Immature natural killer cell (primary cell): ENCODE data around the gene UPK3BL2. TPM values are rescaled to one million over a fixed set of nuclear protein-coding genes. Genes with fewer than 3 reads are reported as not detected.
A peak's percentile ranks its signal among the peaks of the same experiment; 100 is the strongest.
"Not testable (repeated sequence)": the region's sequence is repeated elsewhere in the genome, so short reads cannot be mapped to it uniquely, and the experiment has no call there.

Experiments used
- DNase-seq, 3 donors: peaks; one replicate each; pipeline ENCODE4 v3.0.0; 2022; ENCODE audit warnings: mixed read lengths in 1 of 3
- H3K27ac Mint-ChIP-seq, 6 donors: one replicate each; pipeline ENCODE4 v1.8.0; 2020; ENCODE audit warnings: mixed read lengths in 6 of 6, mild to moderate bottlenecking in 5 of 6, inconsistent platforms in 4 of 6, moderate library complexity in 3 of 6
- H3K27me3 Mint-ChIP-seq, 3 donors: one replicate each; pipeline ENCODE4 v1.8.0; 2020 to 2021; ENCODE audit warnings: low read depth in 3 of 3, mild to moderate bottlenecking in 3 of 3, mixed read lengths in 3 of 3, moderate library complexity in 3 of 3, inconsistent platforms in 1 of 3
- H3K36me3 Mint-ChIP-seq, 3 donors: one replicate each; pipeline ENCODE4 v1.8.0; 2020; ENCODE audit warnings: mixed read lengths in 3 of 3, inconsistent platforms in 2 of 3, mild to moderate bottlenecking in 2 of 3
- H3K4me1 Mint-ChIP-seq, 2 donors: one replicate each; pipeline ENCODE4 v1.8.0; 2020; ENCODE audit warnings: inconsistent platforms in 2 of 2, mild to moderate bottlenecking in 2 of 2, mixed read lengths in 2 of 2, moderate library complexity in 1 of 2
- H3K4me3 Mint-ChIP-seq, 5 donors: one replicate each; pipeline ENCODE4 v1.8.0; 2020; ENCODE audit warnings: mild to moderate bottlenecking in 5 of 5, mixed read lengths in 5 of 5, inconsistent platforms in 3 of 5, moderate library complexity in 3 of 5
- H3K9me3 Mint-ChIP-seq, 6 donors: one replicate each; pipeline ENCODE4 v1.8.0; 2020; ENCODE audit warnings: mild to moderate bottlenecking in 6 of 6, mixed read lengths in 6 of 6, inconsistent platforms in 4 of 6, moderate library complexity in 3 of 6
- polyA plus RNA-seq, 3 donors: library from polyadenylated mRNA; unstranded; fragments of 300-500 nt; fragmentation: Illumina TruSeq; gene quantifications; one replicate each; pipeline ENCODE4 v1.2.3, GENCODE V29; 2021

The UPK3BL2 gene
- polyA plus RNA-seq, result 1 to 10 TPM in 2 of 3 donors, under 1 TPM in 1; 0.81 to 5.2 (median 2.5) TPM

DNA sequence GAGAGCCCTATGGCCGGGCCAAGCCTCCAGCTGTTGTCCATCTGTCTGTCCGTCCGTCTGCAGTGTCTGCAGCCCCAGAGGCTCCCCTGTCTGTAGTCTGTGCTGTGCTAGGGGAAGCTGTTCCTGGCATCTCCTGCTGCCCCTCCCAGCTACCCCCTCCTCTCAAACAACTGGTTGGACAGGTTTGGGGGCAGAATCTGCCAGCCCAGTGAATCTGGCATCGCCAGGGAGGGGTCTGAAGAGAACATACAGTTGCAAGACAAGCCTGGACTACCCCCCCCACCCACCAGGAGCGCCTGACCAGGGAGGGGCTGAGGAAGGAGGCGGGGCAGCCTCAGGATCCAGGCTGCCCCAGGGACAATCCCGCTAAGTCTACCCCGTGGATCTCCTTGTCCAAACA lies at the start of gene UPK3BL2:
UPK3BL2 (minus strand) TSS at position 101 of the 400 bp plus-strand sequence; CDS start at position 41, 60 bp downstream.
- not testable (repeated sequence) for H3K9me3 Mint-ChIP-seq, H3K36me3 Mint-ChIP-seq, H3K4me3 Mint-ChIP-seq, H3K4me1 Mint-ChIP-seq, H3K27me3 Mint-ChIP-seq, H3K27ac Mint-ChIP-seq, DNase-seq

- H3K27me3 Mint-ChIP-seq, H3K4me1 Mint-ChIP-seq, H3K4me3 Mint-ChIP-seq, H3K36me3 Mint-ChIP-seq, H3K9me3 Mint-ChIP-seq, H3K27ac Mint-ChIP-seq: not testable (repeated sequence)
- peak; percentile 35 to 51 (median 45) for DNase-seq
These were observed 49.1 kb upstream of the UPK3BL2 start for GRCh38 chr7:102592477-102593019.

- H3K4me1 Mint-ChIP-seq, DNase-seq, H3K4me3 Mint-ChIP-seq, H3K27ac Mint-ChIP-seq, H3K9me3 Mint-ChIP-seq, H3K36me3 Mint-ChIP-seq, H3K27me3 Mint-ChIP-seq: not testable (repeated sequence)
These were observed 46.4 kb upstream of the UPK3BL2 start for GRCh38 chr7:102589857-102590256.

- not testable (repeated sequence) for H3K4me3 Mint-ChIP-seq, DNase-seq, H3K27ac Mint-ChIP-seq, H3K4me1 Mint-ChIP-seq, H3K36me3 Mint-ChIP-seq, H3K27me3 Mint-ChIP-seq, H3K9me3 Mint-ChIP-seq
These were observed 40.0 kb upstream of the UPK3BL2 start for GRCh38 chr7:102583495-102583894.

GRCh38 chr7:102581722-102582121 lies 38.2 kb upstream of the UPK3BL2 start:
- not testable (repeated sequence) for DNase-seq, H3K27ac Mint-ChIP-seq, H3K36me3 Mint-ChIP-seq, H3K4me1 Mint-ChIP-seq, H3K4me3 Mint-ChIP-seq, H3K27me3 Mint-ChIP-seq, H3K9me3 Mint-ChIP-seq

DNA sequence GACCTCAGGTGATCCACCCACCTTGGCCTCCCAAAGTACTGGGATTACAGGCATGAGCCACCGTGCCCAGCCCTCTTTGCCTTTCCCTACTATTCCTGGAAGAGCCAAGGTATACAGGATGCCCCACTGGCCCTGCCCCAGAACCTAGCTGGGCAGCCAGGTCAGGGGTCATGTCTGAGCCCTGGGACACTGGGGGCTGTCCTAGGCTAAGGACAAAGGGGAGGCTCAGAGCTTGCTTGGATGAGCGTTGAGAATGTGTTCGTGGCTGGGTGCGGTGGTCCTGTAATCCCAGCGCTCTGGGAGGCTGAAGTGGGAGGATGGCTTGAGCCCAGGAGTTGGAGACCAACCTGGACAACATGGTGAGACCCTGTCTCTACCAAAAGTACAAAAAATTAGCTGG lies 35.0 kb upstream of the UPK3BL2 start:
- not testable (repeated sequence) for H3K27ac Mint-ChIP-seq, H3K9me3 Mint-ChIP-seq, DNase-seq, H3K36me3 Mint-ChIP-seq, H3K4me3 Mint-ChIP-seq, H3K4me1 Mint-ChIP-seq, H3K27me3 Mint-ChIP-seq

DNA sequence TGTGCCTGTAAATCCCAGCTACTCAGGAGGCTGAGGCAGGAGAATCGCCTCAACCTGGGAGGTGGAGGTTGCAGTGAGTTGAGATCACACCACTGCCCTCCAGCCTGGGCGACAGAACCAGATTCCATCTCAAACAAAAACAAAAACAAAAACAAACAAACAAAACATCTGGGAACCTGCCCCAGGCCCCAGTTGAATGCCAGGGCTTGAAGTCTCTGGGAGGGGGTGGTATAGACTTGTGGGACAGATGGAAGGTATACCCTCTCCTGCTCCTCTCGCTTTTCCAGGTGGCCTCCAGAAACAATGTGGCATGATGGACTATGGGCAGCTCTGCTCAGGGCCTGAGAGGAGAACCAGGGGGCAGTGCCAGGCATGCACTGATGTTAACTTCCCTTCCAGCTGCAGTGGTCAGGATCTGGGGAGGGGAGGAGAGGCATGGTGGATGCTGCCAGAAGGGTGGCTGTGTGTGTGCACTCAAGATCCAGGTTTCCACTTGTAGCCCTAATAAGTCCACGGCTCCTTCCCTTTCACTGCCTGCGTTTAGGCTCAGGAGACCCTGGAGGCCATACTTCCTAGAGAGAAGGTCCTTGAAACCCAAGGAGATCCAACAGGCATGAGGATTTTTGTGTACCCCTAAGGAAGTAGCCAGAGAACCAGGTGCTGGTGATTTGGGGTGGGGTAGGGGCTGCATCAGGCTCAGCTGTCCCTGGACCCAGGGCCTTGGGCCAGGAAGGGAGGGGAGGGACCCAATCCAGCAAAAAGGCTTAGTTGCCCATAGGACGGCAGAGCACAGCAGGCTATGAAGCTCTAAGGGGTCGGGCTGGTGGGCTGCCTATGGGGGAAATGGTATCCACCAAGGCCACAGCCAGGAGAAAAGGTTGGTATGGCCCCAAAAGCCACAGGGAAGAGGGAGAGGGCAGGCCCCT lies 34.1 kb upstream of the UPK3BL2 start:
- H3K9me3 Mint-ChIP-seq, H3K27ac Mint-ChIP-seq, H3K4me3 Mint-ChIP-seq, H3K36me3 Mint-ChIP-seq, H3K4me1 Mint-ChIP-seq, DNase-seq, H3K27me3 Mint-ChIP-seq: not testable (repeated sequence)

- not testable (repeated sequence) for H3K9me3 Mint-ChIP-seq, H3K4me1 Mint-ChIP-seq, H3K36me3 Mint-ChIP-seq, H3K4me3 Mint-ChIP-seq, DNase-seq, H3K27ac Mint-ChIP-seq, H3K27me3 Mint-ChIP-seq
These were observed 32.9 kb upstream of the UPK3BL2 start for GRCh38 chr7:102576363-102576762.

DNA sequence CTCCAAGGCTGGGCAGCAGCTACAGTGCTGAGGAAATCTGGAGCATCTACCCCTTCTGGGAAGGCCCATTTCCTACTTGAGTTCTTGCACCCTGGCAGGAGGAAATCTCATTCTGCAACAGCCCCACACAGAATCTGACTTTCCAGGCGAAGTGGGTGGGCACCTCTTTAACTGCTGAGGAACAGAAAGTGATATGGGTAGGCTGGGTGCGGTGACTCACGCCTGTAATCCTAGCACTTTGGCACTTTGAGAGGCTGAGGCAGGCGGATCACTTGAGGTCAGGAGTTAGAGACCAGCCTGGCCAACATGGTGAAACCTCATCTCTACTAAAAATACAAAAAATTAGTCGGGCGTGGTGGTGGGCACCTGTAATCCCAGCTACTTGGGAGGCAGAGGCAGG lies 31.1 kb upstream of the UPK3BL2 start:
- H3K4me1 Mint-ChIP-seq, H3K4me3 Mint-ChIP-seq, H3K36me3 Mint-ChIP-seq, H3K9me3 Mint-ChIP-seq, H3K27ac Mint-ChIP-seq, H3K27me3 Mint-ChIP-seq, DNase-seq: not testable (repeated sequence)

DNA sequence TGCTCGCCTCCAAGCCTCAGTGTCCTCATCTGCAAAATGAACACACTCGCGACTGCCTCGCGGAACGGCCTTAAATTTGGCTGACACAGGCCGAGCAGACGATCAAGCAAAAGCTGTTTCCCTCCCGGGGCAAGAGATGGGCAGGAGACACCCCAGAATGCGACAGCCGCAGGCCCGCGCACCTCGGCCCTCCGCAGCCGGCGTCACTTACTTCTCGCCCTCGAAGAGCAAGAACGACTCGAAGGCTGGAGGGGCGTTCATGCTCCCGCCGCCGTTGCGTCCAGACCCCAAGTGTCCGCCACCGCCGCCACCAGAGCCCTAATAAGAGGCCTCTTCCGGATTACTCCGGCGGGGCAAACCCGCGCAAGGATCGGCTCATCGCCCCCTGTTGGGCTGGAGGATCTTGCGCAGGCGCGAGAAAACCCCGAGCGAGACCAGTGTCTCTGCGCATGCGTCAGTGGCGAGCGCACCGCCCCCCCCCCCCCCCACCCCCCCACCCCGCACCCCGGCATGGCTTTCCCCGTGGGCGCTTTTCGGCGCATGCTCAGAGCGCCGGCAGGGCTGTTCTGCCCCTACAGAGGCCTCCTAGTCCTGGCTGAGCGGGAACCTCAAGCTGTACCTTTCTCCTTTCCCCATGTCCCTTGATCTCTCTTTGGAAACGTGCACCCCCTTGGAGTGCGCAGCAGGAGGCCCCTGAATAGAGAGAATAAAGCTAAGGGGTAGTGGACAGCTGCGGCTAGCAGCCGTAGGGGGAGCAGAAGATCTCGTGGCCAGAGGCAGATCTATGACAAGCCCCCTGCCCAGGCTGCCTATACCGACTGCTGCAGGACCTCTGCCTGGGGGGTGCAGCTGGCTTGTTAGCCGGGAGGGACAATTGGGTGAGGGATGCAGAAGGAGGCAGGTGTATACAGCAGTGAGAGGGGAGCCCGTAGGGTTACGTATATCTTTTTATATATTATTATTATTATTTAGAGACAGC lies 29.1 kb upstream of the UPK3BL2 start, which contains the start of gene POLR2J3:
POLR2J3 (minus strand) TSS at position 323 of the 979 bp plus-strand sequence; CDS start at position 261, 62 bp downstream.
- H3K36me3 Mint-ChIP-seq, result not testable (repeated sequence)

GRCh38 chr7:102568620-102569019 lies 25.1 kb upstream of the UPK3BL2 start:
- not testable (repeated sequence) for H3K27me3 Mint-ChIP-seq, H3K27ac Mint-ChIP-seq, H3K4me3 Mint-ChIP-seq, DNase-seq, H3K9me3 Mint-ChIP-seq, H3K4me1 Mint-ChIP-seq, H3K36me3 Mint-ChIP-seq

More for the DNA sequence above, 29.1 kb upstream of the UPK3BL2 start, which contains the start of gene POLR2J3:
- peak within 1 kb of the TSS; percentile 76 to 92 (median 90) for H3K4me3 Mint-ChIP-seq
- peak within 1 kb of the TSS; percentile 63 to 94 (median 84) for H3K27ac Mint-ChIP-seq
- H3K27me3 Mint-ChIP-seq, H3K9me3 Mint-ChIP-seq, H3K4me1 Mint-ChIP-seq: not testable (repeated sequence)
- DNase-seq, result peak; percentile 100

- not testable (repeated sequence) for H3K9me3 Mint-ChIP-seq, H3K36me3 Mint-ChIP-seq, H3K4me3 Mint-ChIP-seq, H3K27ac Mint-ChIP-seq, DNase-seq, H3K4me1 Mint-ChIP-seq, H3K27me3 Mint-ChIP-seq
These were observed 7.4 kb upstream of the UPK3BL2 start, which contains the start of gene SPDYE2 for GRCh38 chr7:102550808-102551422. TSS of gene SPDYE2 (plus strand) at chr7:102551226. CDS start at chr7:102553256, 2,030 bp downstream.

DNA sequence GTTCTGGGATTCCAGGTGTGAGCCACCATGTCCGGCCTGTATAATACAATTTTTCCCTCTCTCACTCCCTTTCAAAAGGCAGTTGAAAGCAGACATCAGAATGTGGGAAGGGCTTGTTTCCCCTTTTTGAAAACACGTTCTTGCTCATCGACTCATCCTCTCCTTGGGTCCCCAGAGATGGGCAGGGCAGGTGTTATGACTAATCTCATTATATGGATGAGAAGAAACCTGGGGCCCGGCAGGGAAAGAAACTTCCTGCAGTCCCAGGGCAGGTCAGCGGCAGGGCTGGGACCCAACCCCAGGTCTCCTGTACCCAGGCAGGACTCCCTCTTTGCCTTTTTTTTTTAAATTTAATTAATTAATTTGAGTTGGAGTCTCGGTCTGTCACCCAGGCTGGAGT lies 2.9 kb upstream of the UPK3BL2 start:
- not testable (repeated sequence) for H3K27me3 Mint-ChIP-seq, H3K9me3 Mint-ChIP-seq, H3K4me3 Mint-ChIP-seq, H3K4me1 Mint-ChIP-seq, DNase-seq, H3K27ac Mint-ChIP-seq, H3K36me3 Mint-ChIP-seq
